ENCODE measurements around the gene LYRM4.

LYRM4 gene

GRCh38 chr6:5203546-5203945 lies 57.2 kb downstream of the LYRM4 start:
- no peak for DNase-seq

GRCh38 chr6:5202941-5203340 lies 57.8 kb downstream of the LYRM4 start:
- no peak for DNase-seq

GRCh38 chr6:5202206-5202605 lies 58.5 kb downstream of the LYRM4 start:
- DNase-seq: no peak

GRCh38 chr6:5201271-5201670 lies 59.5 kb downstream of the LYRM4 start:
- DNase-seq: no peak

GRCh38 chr6:5199702-5200101 lies 61.0 kb downstream of the LYRM4 start:
- DNase-seq: no peak

- DNase-seq: no peak
Observed at GRCh38 chr6:5199283-5199682, 61.5 kb downstream of the LYRM4 start.

GRCh38 chr6:5197084-5197483 lies 63.7 kb downstream of the LYRM4 start:
- no peak for DNase-seq

- no peak for DNase-seq
Observed at GRCh38 chr6:5192135-5192794, 68.5 kb downstream of the LYRM4 start.

GRCh38 chr6:5191722-5192121 lies 69.0 kb downstream of the LYRM4 start:
- no peak for DNase-seq

GRCh38 chr6:5191222-5191621 lies 69.5 kb downstream of the LYRM4 start:
- no peak for DNase-seq

- DNase-seq: no peak
Observed at GRCh38 chr6:5190507-5190906, 70.2 kb downstream of the LYRM4 start.

GRCh38 chr6:5188646-5189045 lies 72.1 kb downstream of the LYRM4 start:
- no peak for DNase-seq

- DNase-seq: no peak
Observed at GRCh38 chr6:5184878-5185277, 75.9 kb downstream of the LYRM4 start.

- DNase-seq: no peak
Observed at GRCh38 chr6:5184218-5184617, 76.5 kb downstream of the LYRM4 start.

- no peak for DNase-seq
Observed at GRCh38 chr6:5181510-5182317, 79.0 kb downstream of the LYRM4 start.

GRCh38 chr6:5180636-5181035 lies 80.1 kb downstream of the LYRM4 start:
- DNase-seq: no peak

GRCh38 chr6:5179917-5180316 lies 80.8 kb downstream of the LYRM4 start:
- DNase-seq: no peak

GRCh38 chr6:5178806-5179205 lies 81.9 kb downstream of the LYRM4 start:
- no peak for DNase-seq

- no peak for DNase-seq
Observed at GRCh38 chr6:5175635-5176034, 85.1 kb downstream of the LYRM4 start.

GRCh38 chr6:5174756-5175549 lies 85.8 kb downstream of the LYRM4 start:
- DNase-seq: no peak

GRCh38 chr6:5174244-5174643 lies 86.5 kb downstream of the LYRM4 start:
- DNase-seq: peak; percentile 64

- no peak for DNase-seq
Observed at GRCh38 chr6:5173810-5174209, 86.9 kb downstream of the LYRM4 start.

GRCh38 chr6:5172897-5173474 lies 87.8 kb downstream of the LYRM4 start:
- DNase-seq: no peak
